ENCODE data around the gene FBXL17. TPM values are rescaled to one million over a fixed set of nuclear protein-coding genes. Genes with fewer than 3 reads are reported as not detected.

FBXL17 gene
- total and polyA plus RNA-seq, 2 donors: 12.3 to 13.5 TPM

- WGBS: 80% methylated on average over 13 of the region's 13 CpGs
- no peaks in the 10 kb centered on the region for H3K9me3 ChIP-seq (ENCODE audit: control insufficient read depth in 2 of 2, insufficient read depth in 1 of 2, low read length in 1 of 2)
- H3K4me3 ChIP-seq (ENCODE audit: low read length in 2 of 2): no peak overlapping the region
- H3K27me3 ChIP-seq (ENCODE audit: control insufficient read depth in 2 of 2, insufficient read depth in 1 of 2, low read length in 1 of 2): no peaks in the 10 kb centered on the region
- H3K36me3 ChIP-seq (ENCODE audit: control insufficient read depth in 2 of 2, insufficient read depth in 2 of 2, low read length in 1 of 2): no peaks in the 10 kb centered on the region
- DNase-seq (ENCODE audit: low read depth in 6 of 9, low spot score in 9 of 9): no peak
- H3K27ac ChIP-seq (ENCODE audit: low read depth in 1 of 2, low read length in 1 of 2): no peak overlapping the region
- H3K4me1 ChIP-seq (ENCODE audit: control insufficient read depth in 2 of 2, insufficient read depth in 2 of 2, low read length in 2 of 2): no peaks in the 10 kb centered on the region
Measured at GRCh38 chr5:107831612-107832395, 550.1 kb downstream of the FBXL17 start.

DNA sequence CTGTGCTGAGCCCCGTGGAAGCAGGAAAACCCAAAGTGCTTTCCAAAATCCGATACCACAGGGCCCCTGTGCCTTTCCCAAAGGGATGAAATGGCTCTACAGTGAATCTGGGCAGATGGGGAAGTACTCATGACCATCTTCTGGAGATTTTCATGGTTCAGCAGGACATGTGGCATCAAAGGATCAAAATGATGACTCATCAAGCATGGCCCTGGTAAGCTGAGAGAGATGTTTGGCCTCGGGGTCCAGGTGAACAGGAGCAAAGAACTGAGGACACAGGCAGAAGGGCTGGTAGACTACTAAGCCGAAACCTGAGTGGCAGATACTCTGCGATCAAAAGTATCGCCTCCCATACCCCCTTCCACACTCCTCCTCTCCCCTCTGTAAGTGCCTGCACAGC, 551.1 kb downstream of the FBXL17 start:
- Histone ChIP-seq H3K36me3 (ENCODE audit: control insufficient read depth in 2 of 2, insufficient read depth in 2 of 2, low read length in 1 of 2) (no peaks in the 10 kb centered on the region), H3K4me3 (ENCODE audit: low read length in 2 of 2) (no peak overlapping the region), H3K9me3 (ENCODE audit: control insufficient read depth in 2 of 2, insufficient read depth in 1 of 2, low read length in 1 of 2) (no peaks in the 10 kb centered on the region), H3K27ac (ENCODE audit: low read depth in 1 of 2, low read length in 1 of 2) (no peak overlapping the region), H3K4me1 (ENCODE audit: control insufficient read depth in 2 of 2, insufficient read depth in 2 of 2, low read length in 2 of 2) (no peaks in the 10 kb centered on the region), H3K27me3 (ENCODE audit: control insufficient read depth in 2 of 2, insufficient read depth in 1 of 2, low read length in 1 of 2) (no peaks in the 10 kb centered on the region)
- no peak for DNase-seq (ENCODE audit: low read depth in 6 of 9, low spot score in 9 of 9)
- WGBS: 88% methylated on average over 6 of the region's 6 CpGs

DNA sequence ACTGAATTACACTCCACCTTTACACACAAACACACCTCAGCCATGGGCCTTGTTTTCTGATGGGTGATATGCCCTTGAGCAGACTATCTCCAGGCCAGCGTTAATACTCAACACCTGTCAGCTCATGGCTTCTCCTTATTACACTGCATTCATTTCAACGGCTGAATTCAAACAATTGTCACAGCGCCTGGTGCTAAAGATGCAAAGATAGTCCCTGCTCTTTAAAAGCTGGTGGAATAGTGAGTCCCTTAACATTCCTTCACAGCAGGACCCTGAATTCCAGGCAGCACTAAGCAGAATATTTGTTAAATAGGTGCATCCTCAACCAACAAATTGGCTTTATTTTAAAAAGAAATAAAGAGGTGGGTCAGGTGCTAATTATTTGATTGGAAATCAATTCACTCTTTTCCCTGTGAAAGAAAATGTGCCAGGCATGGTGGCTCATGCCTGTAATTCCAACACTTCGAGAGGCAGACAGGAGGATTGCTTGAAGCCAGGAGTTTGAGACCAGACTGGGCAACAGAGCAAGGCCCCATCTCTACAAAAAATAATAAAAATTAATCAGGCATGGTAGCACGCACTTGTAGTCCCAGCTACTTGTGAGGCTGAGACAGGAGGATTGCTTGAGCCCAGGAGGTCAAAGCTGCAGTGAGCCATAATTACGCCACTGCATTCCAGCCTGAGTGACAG, 555.4 kb downstream of the FBXL17 start:
- H3K27ac ChIP-seq (ENCODE audit: low read depth in 1 of 2, low read length in 1 of 2): no peak overlapping the region
- H3K36me3 ChIP-seq (ENCODE audit: control insufficient read depth in 2 of 2, insufficient read depth in 2 of 2, low read length in 1 of 2): no peaks in the 10 kb centered on the region
- H3K4me1 ChIP-seq (ENCODE audit: control insufficient read depth in 2 of 2, insufficient read depth in 2 of 2, low read length in 2 of 2): no peaks in the 10 kb centered on the region
- no peak for DNase-seq (ENCODE audit: low read depth in 6 of 9, low spot score in 9 of 9)
- no peak overlapping the region for H3K4me3 ChIP-seq (ENCODE audit: low read length in 2 of 2)
- H3K9me3 ChIP-seq (ENCODE audit: control insufficient read depth in 2 of 2, insufficient read depth in 1 of 2, low read length in 1 of 2): no peaks in the 10 kb centered on the region
- no peaks in the 10 kb centered on the region for H3K27me3 ChIP-seq (ENCODE audit: control insufficient read depth in 2 of 2, insufficient read depth in 1 of 2, low read length in 1 of 2)
- WGBS: 85% methylated on average over 6 of the region's 6 CpGs

DNA sequence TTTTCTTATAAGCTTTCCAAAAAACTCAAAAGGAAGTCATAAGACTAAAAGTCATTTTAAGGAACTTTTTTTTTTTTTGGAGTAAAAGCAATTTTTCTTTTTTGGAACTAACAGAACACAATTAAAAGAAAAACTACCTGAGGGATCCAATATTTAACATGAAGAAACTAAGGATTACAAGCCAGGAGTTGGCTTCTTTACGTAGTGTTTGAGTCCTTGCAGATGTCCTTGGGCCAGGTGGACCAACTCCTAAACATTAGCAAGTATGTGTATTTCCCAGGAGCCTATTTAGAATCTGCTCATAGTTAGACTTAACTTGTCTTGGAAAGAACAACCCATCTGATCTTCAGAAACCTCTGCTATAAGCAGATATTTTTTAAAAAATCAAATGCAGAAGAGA, 557.1 kb downstream of the FBXL17 start:
- Histone ChIP-seq H3K4me1 (ENCODE audit: control insufficient read depth in 2 of 2, insufficient read depth in 2 of 2, low read length in 2 of 2) (no peaks in the 10 kb centered on the region), H3K27ac (ENCODE audit: low read depth in 1 of 2, low read length in 1 of 2) (no peak overlapping the region), H3K36me3 (ENCODE audit: control insufficient read depth in 2 of 2, insufficient read depth in 2 of 2, low read length in 1 of 2) (no peaks in the 10 kb centered on the region), H3K9me3 (ENCODE audit: control insufficient read depth in 2 of 2, insufficient read depth in 1 of 2, low read length in 1 of 2) (no peaks in the 10 kb centered on the region), H3K4me3 (ENCODE audit: low read length in 2 of 2) (no peak overlapping the region), H3K27me3 (ENCODE audit: control insufficient read depth in 2 of 2, insufficient read depth in 1 of 2, low read length in 1 of 2) (no peaks in the 10 kb centered on the region)
- no peak for DNase-seq (ENCODE audit: low read depth in 6 of 9, low spot score in 9 of 9)
- WGBS: 96% methylated on average over 1 of the region's 1 CpG

- H3K27me3 ChIP-seq (ENCODE audit: control insufficient read depth in 2 of 2, insufficient read depth in 1 of 2, low read length in 1 of 2): no peaks in the 10 kb centered on the region
- H3K4me1 ChIP-seq (ENCODE audit: control insufficient read depth in 2 of 2, insufficient read depth in 2 of 2, low read length in 2 of 2): no peaks in the 10 kb centered on the region
- DNase-seq (ENCODE audit: low read depth in 6 of 9, low spot score in 9 of 9): no peak
- H3K36me3 ChIP-seq (ENCODE audit: control insufficient read depth in 2 of 2, insufficient read depth in 2 of 2, low read length in 1 of 2): no peaks in the 10 kb centered on the region
- WGBS: 97% methylated on average over 3 of the region's 3 CpGs
- no peak overlapping the region for H3K27ac ChIP-seq (ENCODE audit: low read depth in 1 of 2, low read length in 1 of 2)
- H3K9me3 ChIP-seq (ENCODE audit: control insufficient read depth in 2 of 2, insufficient read depth in 1 of 2, low read length in 1 of 2): no peaks in the 10 kb centered on the region
- H3K4me3 ChIP-seq (ENCODE audit: low read length in 2 of 2): no peak overlapping the region
Measured at GRCh38 chr5:107821288-107821687, 560.6 kb downstream of the FBXL17 start.

DNA sequence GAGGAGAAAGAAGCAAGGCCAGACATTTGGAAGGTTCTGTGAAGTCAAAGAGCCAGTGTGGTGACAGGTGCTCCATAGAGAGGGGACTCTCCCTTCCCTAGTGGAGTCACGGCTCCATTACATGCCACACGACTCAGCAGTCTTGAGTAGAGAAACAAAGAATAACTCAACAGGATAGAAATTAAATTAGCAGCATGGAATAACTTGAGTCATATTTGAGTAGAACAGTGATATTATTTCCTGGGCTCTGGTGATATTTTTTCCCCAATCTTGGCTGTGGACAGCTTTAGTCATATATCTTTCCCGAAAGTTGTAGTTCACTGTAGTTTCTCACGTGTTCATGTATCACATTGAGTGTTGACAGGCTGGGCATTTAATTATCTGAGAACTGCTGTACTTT, 561.5 kb downstream of the FBXL17 start:
- DNase-seq (ENCODE audit: low read depth in 6 of 9, low spot score in 9 of 9): no peak
- Histone ChIP-seq H3K9me3 (ENCODE audit: control insufficient read depth in 2 of 2, insufficient read depth in 1 of 2, low read length in 1 of 2) (no peaks in the 10 kb centered on the region), H3K4me1 (ENCODE audit: control insufficient read depth in 2 of 2, insufficient read depth in 2 of 2, low read length in 2 of 2) (no peaks in the 10 kb centered on the region), H3K36me3 (ENCODE audit: control insufficient read depth in 2 of 2, insufficient read depth in 2 of 2, low read length in 1 of 2) (no peaks in the 10 kb centered on the region), H3K27me3 (ENCODE audit: control insufficient read depth in 2 of 2, insufficient read depth in 1 of 2, low read length in 1 of 2) (no peaks in the 10 kb centered on the region), H3K4me3 (ENCODE audit: low read length in 2 of 2) (no peak overlapping the region), H3K27ac (ENCODE audit: low read depth in 1 of 2, low read length in 1 of 2) (no peak overlapping the region)
- 96% methylated on average over 4 of the region's 4 CpGs for WGBS

- DNase-seq (ENCODE audit: low read depth in 6 of 9, low spot score in 9 of 9): no peak
- Histone ChIP-seq H3K4me3 (ENCODE audit: low read length in 2 of 2) (no peak overlapping the region), H3K36me3 (ENCODE audit: control insufficient read depth in 2 of 2, insufficient read depth in 2 of 2, low read length in 1 of 2) (no peaks in the 10 kb centered on the region), H3K4me1 (ENCODE audit: control insufficient read depth in 2 of 2, insufficient read depth in 2 of 2, low read length in 2 of 2) (no peaks in the 10 kb centered on the region), H3K27ac (ENCODE audit: low read depth in 1 of 2, low read length in 1 of 2) (no peak overlapping the region), H3K9me3 (ENCODE audit: control insufficient read depth in 2 of 2, insufficient read depth in 1 of 2, low read length in 1 of 2) (no peaks in the 10 kb centered on the region), H3K27me3 (ENCODE audit: control insufficient read depth in 2 of 2, insufficient read depth in 1 of 2, low read length in 1 of 2) (no peaks in the 10 kb centered on the region)
- WGBS: 94% methylated on average over 2 of the region's 2 CpGs
Measured at GRCh38 chr5:107817951-107818350, 563.9 kb downstream of the FBXL17 start.

- WGBS: 89% methylated on average over 3 of the region's 3 CpGs
Measured at GRCh38 chr5:107817436-107817835, 564.5 kb downstream of the FBXL17 start.

DNA sequence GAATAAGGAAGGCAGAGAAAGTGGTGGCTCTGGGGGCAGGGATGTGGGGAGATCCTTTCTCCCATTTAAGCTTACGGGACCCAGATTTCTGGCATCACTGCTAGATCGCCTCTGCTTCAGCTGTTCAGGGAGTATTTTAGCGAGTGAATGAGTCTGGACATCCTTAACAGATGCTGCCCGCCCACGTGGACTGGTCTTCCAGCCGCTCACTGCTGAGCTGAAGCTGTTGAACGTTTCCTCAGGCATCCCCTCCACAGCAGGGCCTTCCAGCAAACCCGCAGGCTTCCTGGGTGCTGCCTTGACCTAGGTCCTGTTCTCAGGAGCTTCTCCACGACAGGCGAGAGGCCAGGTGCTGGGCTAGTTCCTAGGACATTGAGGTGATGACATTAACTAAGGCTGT, 566.8 kb downstream of the FBXL17 start:
- no peaks in the 10 kb centered on the region for H3K36me3 ChIP-seq (ENCODE audit: control insufficient read depth in 2 of 2, insufficient read depth in 2 of 2, low read length in 1 of 2)
- 91% methylated on average over 10 of the region's 10 CpGs for WGBS
- H3K27ac ChIP-seq (ENCODE audit: low read depth in 1 of 2, low read length in 1 of 2): no peak overlapping the region
- no peaks in the 10 kb centered on the region for H3K27me3 ChIP-seq (ENCODE audit: control insufficient read depth in 2 of 2, insufficient read depth in 1 of 2, low read length in 1 of 2)
- no peak overlapping the region for H3K4me3 ChIP-seq (ENCODE audit: low read length in 2 of 2)
- no peaks in the 10 kb centered on the region for H3K4me1 ChIP-seq (ENCODE audit: control insufficient read depth in 2 of 2, insufficient read depth in 2 of 2, low read length in 2 of 2)
- DNase-seq (ENCODE audit: low read depth in 6 of 9, low spot score in 9 of 9): no peak
- H3K9me3 ChIP-seq (ENCODE audit: control insufficient read depth in 2 of 2, insufficient read depth in 1 of 2, low read length in 1 of 2): no peaks in the 10 kb centered on the region

More at GRCh38 chr5:107817436-107817835, 564.5 kb downstream of the FBXL17 start:
- no peak overlapping the region for H3K4me3 ChIP-seq (ENCODE audit: low read length in 2 of 2)
- DNase-seq (ENCODE audit: low read depth in 6 of 9, low spot score in 9 of 9): no peak
- H3K9me3 ChIP-seq (ENCODE audit: control insufficient read depth in 2 of 2, insufficient read depth in 1 of 2, low read length in 1 of 2): no peaks in the 10 kb centered on the region
- no peaks in the 10 kb centered on the region for H3K36me3 ChIP-seq (ENCODE audit: control insufficient read depth in 2 of 2, insufficient read depth in 2 of 2, low read length in 1 of 2)
- no peaks in the 10 kb centered on the region for H3K27me3 ChIP-seq (ENCODE audit: control insufficient read depth in 2 of 2, insufficient read depth in 1 of 2, low read length in 1 of 2)
- no peaks in the 10 kb centered on the region for H3K4me1 ChIP-seq (ENCODE audit: control insufficient read depth in 2 of 2, insufficient read depth in 2 of 2, low read length in 2 of 2)
- H3K27ac ChIP-seq (ENCODE audit: low read depth in 1 of 2, low read length in 1 of 2): no peak overlapping the region
